GM18867 (cell line): ENCODE data around the gene SNTG2.

Experiments used
- ATAC-seq: cut with Tn5 transposase; IDR thresholded peaks from one replicate; pipeline ENCODE4 v1.9.1; 2021; ENCODE audit warnings: mild to moderate bottlenecking, moderate library complexity; ENCODE audit not compliant: unreplicated experiment

The SNTG2 gene

DNA sequence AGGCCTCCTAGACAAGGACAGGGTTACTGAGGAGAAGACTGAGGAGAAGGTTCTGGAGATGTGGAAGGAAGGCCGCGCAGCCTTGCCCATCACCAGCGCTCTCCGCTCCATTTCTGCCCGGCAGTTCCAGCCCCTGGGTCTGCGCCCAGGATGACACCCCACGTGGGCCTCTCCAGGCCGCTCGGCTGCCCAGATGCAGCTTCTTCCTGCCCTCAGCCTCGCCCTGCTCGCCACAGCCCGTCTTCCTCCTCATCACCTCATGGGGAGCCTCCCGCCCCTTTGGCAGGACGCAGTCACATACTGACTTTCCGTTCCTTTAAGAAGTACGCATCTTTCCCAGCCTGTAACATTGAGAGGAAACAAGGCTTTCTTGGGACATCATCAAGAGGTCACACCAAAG is 37.1 kb downstream of the SNTG2 start:
- no peak for ATAC-seq

DNA sequence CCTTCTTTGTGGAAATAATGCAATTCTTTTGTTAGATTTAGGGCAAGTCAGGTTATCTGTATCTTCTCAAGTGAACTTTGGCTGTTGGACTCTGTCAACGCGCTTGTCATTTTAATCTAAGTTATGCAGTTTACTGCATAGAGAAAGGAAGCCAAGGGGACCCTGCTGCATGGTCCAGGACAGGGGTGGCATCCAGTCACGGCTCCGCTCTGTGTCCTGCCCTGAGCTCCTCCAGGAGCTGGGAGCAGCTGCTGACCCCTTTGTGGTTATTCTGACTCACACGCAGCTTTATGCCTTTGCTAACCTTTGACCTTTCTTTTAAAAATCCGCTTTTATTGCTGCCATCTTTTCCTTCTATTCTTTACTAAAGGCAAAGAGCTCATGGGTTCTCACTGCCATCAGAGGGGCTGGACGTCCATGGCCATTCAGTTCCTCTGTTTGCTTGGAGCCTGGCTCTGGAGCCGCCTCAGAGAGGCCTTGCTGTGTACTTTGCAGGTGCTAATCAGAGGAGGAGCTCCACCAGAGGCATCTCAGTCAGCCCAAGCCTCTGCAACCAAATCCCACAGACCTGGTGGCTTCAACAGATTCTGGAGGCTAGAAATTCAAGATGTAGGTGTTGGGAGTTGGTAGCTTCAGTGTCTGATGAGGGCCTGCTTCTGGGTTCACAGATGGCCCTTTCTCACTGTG is 39.3 kb downstream of the SNTG2 start:
- no peak for ATAC-seq

DNA sequence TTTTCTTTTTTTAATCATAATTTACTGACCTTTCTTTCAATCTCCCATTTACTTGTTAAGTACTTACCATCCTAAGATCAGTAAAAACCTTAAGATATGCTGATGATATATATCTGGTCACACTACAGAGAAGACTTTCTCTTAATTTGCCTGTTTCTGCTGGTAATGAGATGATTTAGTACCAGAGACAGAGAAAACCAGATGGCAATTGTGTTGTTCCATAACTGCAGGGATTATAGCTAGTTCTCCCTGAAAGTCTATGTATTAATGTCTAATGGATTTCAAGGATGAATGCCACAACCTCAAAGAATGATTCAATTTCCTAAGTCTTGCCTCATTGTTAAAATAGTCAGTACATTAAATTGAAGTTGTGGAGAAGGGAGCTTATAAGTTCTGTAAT is 40.3 kb downstream of the SNTG2 start:
- no peak for ATAC-seq

DNA sequence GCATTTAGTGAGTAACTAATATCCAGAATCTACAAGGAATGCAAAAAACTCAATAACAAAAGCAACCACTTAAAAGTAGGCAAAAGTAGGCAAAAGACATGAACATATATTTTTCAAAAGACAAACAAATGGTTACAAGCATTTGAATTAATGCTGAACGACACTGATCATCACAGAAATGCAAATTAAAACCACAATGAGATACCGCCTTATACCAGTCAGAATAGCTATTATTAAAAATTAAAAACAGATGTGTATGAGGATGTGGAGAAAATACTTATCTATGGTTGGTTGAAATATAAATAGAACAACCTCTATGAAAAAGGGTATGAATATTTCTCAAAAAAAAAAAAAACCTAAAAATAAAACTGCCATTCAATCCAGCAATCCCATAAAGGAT is 51.7 kb downstream of the SNTG2 start:
- ATAC-seq, result no peak

DNA sequence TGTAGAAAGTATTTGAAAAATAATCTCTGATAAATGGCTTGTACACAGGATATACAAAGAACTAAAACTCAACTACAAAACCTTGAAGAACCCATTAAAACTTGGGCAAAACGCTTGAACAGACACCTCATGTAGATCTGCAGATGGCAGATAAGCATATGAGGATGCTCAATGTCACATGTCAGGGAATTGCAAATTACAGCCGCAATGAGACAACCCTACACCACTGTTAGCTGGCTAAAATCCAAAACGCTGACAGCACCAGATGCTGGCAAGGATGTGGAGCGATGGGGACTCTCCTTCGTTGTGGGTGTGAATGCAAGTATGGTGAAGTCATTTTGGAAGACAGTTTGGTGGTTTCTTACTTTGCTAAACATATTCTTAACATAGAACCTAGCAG is 53.7 kb downstream of the SNTG2 start:
- ATAC-seq, result no peak

DNA sequence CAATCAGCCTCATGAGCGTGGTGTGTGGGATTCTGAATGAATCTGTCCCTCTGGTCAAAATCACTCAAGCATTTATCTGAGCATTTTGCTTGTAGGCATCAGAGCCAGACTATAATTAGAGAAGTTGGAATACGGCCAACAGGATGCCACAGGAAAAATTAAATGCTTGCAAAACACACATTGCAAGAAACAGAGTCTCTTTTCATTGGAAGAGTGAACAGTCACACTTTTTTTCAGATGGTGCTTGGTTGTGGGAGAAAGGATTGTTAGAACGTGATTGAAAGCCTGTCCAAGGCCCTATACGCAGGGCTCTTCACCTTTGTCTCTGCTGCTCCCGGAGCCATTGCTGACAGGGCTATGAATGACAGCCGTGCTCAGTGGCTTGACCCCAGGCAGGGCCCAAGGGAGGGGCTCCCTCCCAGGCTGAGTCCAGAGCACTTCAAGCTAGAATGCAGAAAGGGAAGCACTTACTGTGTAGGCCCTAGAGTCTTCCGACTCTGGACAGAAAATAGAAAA is 59.8 kb downstream of the SNTG2 start:
- ATAC-seq, result no peak

DNA sequence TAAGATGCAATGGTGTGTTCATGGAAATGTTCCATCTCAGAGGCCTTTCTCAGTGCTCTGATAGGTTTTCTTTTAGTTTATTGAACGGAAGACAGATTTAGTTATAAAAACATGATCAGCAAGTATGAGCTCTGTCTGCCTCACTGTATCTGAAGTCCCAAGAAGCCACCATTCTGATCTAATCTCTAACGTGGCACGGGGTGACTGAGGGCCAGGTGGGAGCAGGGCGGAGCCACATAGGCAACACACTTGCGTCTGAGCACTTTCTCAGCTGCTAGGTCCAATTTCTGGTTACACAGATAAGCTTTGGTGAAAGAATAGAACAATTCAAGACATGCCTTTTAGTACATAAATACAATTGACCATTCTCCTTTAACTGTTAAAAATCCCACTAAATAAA is 60.4 kb downstream of the SNTG2 start:
- ATAC-seq, result no peak

DNA sequence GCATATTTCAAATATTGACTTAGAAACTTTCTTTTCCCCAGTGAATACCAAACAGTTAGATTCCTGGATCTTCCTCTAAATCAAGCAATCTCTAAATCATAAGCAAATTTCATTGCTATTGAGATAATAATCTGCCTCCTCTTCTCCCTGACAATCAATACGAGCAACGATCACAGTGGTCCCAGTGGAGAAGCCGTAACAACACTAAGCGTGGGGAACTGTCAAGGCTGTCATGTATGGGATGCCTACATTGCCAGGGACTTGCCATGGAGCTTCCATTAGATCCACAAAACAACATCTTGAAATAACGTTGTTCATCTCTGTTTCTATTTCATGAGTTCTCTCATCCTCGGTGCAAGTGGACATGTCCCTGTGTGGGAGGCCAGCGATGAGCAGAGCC is 61.3 kb downstream of the SNTG2 start:
- ATAC-seq, result no peak

DNA sequence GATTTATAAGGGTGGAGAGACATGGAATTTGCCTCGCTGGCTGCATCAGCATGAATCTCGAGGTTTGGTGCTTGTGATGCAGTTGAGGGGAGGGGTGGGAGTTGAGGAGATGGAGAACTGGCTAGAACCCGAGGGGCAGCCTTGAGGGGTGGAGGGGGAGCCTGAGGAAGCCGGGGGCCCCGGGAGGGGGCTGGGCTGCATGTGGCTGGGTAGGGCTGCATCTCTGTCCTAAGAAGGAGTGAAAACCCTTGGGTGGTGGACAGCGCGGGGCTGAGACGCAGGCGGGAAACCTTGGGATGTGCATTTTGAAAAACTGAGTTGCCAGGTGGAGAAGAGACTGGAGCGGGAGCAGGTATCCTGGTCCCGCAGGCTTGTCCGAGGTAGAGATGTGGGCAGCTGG is 64.2 kb downstream of the SNTG2 start:
- no peak for ATAC-seq

DNA sequence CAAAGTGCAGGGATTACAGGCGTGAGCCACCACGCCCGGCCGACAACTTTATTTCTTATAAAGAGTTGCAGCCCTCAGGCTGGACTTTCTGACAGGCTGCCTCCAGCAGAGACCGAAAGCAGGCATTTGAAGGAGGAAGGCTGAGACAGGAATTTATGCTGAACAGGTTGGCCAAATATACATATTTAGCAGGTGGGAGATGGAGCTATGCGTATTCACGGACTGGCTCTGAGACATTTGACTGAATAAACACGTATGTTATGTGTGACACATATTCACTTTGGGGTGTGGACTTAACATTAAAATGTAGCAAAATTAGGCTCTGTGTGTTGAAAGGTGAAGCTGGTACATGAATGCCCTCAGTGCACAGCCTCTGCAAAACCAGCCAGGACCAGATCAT is 65.9 kb downstream of the SNTG2 start:
- no peak for ATAC-seq

DNA sequence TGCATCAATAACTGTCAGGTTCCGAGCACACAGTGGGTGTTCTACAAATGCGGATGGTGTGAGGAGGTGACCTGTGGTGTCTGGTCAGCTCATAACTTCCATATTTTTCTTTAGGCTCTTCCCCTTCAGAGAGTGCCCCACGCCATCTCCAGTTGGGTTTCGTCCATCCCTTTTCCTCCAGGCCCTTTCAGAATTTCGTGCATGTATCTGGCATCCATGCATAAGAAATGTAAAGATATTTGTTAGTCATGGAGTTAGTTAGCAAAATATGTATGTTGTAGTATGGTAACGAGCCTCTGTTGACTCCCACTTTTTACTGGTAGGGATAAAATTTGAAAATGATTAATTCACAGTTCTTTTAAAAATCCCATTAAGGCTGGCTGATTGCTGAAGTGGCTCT is 67.2 kb downstream of the SNTG2 start:
- no peak for ATAC-seq

DNA sequence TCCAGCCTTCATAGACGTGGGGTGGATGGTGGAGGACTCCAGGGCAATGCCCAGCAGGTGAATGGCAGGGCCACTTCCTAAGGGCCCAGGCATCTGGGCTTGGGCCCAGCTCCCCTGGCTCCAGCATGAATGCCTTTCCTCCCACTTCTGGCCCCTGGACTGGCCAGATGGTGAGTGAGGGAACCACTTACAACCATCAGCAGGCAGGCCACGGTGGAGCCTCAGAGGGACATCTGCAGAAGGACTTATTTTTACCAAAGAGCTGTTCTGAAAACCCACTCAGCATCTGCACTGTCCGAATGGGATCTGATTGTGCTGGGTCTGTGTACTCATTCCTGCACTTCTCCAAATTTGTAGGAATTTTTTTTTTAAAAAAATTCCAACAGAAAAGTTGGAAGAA is 69.6 kb downstream of the SNTG2 start:
- no peak for ATAC-seq

DNA sequence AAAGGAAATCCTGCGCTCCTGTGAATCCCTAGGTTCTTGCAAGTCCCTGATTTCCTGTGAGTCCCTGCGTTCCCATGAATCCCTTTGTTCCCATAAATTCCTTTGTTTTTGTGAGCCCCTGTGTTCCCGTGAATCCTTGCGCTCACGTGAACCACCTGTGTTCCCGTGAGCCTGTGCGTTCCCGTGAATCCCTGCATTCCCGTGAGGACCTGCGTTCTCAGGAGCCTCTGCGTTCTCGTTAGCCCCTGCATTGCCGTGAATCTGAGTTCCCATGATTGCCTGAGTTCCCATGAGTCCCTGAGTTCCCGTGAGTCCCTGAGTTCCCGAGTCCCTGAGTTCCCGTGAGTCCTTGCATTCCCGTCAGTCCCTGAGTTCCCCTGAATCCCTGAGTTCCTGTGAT is 71.5 kb downstream of the SNTG2 start:
- no peak for ATAC-seq

DNA sequence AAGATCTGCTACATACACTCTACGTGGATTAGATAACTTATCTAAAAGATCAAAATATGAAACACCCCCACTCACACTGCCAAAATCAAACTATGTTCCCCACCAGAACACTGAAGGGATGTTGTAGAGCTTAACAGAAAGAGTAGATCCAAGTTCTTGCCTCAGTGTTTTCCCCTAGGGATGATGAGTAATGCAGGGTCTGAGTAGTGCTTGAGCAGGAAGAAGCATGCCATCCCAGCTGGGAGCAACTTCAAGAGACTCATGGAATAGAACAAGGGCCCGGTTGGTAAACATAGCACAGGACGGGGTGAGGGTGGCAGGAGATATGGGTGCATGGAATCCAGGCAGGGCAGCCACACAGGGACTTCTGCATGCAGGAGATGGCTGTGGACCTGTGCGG is 74.3 kb downstream of the SNTG2 start:
- no peak for ATAC-seq

DNA sequence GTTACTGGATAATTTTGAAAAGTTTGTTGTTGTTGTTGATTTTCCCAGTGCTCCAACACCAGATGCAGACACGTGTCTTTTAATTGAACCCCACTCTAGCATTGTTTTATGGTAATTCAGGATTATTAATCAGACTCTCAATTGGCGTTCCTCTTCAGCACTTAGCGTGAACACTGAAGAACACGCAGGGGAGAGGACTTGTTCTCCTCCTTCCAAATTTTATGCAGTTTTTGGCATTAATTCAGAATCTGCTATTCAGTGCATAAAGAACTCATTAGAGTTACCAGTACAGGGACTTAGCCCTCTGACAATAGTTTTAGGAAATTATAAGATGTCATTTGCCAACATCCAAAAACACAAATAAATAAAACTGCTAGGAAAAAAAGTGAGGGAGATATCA is 75.5 kb downstream of the SNTG2 start:
- ATAC-seq, result no peak

DNA sequence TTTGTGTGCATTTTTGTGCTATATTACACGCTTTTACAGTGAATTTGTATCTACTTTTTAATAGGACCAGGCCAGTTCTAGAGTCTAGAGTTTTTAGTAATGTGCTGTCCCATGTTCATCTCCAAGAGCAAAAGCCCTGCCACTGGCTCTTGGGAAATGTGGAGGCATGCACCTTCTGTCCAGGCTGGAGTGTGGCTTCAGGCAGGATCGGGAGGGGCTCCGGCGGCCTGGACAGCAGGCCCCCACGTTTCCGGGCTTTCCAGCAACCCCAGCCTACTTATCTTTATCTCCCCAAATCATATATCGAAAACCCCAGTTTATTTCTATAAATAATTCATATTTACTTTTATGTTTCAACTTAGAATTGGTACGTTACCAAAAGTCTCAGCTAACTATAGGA is 78.2 kb downstream of the SNTG2 start:
- ATAC-seq, result no peak

DNA sequence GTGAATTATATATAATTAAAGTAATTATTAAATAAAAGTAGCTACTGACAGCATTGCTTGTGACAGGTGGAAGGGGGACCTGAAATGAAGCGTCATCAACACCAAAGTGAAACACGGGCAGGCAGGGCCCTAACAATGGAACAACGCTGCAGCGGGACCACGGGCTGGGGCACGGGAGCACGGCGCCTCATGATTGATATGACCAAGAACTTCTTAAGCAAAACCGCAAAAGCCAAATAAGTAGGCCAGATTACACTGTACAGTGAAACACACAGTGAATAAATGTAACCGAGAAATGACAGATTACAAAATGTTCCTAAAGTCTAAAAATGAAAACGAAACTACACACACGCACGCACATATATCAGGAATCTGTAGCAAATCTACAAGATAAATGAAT is 81.4 kb downstream of the SNTG2 start:
- ATAC-seq, result no peak

DNA sequence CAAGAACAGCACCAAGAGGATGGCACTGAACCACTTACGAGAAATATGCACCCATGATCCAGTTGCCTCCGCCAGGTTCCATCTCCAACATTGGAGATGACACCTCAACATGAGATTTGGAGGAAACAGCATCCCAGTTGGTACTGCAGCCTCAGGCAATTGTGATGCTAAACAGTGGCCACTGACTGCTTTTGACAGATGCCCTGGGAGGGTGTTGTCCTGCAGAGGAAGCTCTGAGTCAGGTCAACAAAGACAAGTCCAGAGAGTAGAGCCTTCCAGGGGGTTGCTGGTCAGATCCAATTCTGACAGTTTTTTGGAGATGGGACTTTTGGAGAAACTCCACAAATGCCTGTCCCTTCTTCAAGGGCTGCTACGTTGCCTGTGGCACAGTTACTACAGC is 82.4 kb downstream of the SNTG2 start:
- no peak for ATAC-seq

DNA sequence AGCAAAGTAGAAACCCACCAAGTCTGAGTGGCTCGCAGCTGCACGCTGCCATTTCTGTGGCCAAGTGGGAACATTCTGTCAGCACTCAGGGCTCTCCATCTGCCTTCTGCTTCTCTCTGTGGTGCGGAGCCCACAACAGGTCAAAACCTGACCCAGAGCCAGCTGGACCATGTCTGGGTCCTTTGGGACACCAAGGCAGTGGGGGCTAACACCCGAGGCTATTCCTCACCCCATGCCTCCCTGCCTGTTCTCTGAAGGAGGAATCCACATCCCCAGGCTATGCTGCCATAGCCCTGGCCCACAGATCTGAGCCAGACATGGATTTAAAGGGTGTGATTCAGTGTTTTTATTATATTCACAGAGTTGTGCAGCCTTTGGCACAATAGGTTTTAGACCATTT is 86.4 kb downstream of the SNTG2 start:
- no peak for ATAC-seq

DNA sequence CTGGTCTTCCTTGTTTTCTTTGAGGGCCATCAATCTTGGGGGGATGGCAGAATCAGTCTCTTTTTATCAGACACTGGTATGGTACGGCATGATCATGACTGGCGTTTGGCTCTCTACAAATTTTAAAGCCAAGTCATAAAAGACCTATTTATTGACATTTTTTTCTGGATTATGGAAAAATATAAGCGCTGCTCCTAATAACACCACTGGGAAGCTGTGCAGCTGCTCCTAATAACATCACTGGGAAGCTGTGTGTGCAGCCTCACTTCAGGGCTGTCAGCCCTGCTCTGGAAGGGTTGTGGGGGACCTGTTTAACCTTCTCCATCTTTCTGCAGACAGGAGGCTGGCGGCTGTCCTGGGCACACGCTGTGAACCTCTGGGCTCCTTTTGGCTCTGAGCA is 88.9 kb downstream of the SNTG2 start:
- ATAC-seq, result no peak

DNA sequence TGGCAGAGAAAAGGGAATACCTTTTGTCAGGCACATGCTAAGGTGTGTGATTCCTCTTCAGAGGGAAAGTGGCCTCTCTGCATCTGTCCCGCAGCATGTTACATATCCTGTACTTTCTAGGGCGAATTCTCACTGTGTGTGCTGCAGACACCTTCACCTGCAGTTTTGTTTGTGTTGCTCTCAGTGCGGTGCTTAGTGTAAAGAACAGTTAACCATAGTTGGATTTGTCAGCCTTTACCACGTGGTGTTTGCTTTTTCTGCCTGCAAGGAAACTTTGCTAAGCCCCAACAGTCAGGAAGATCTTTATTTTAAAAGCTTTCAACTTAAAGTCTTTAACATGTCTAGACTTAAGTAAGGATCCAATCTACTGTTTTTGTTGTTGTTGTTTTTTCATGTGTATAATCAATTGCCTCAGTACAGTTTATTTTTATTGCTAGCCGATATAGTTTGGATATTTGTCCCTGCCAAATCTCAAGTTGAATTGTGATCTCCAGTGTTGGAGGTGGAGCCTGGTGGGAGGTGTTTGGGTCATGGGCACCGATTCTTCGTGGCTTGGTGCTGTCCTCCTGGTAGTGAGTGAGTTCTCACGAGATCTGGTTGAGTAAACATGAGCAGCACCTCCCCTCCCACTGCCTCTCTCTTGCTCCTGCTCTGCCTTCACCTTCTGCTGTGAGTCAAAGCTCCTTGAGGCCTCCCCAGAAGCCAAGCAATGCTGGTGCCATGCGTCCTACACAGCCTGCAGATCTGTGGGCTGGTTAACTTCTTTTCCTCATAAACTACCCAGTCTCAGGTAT is 90.6 kb downstream of the SNTG2 start:
- ATAC-seq, result no peak

DNA sequence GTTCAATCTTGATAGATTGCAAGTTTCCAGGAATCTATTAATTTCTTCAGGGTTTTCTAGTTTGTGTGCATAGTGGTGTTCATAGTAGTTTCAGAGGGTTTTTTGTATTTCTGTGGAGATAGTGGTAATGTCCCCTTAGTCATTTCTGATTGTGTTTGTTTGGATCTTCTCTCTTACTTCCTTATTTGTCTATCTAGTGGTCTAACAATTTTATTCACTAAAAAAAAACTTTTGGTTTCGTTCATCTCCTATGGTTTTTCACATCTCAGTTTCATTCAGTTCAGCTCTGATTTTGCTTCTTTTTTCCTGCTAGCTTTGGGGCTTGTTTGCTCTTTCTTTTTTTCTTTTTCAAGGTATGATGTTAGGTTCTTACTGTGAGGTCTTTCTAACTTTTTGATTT is 94.5 kb downstream of the SNTG2 start:
- ATAC-seq, result peak; percentile 82

DNA sequence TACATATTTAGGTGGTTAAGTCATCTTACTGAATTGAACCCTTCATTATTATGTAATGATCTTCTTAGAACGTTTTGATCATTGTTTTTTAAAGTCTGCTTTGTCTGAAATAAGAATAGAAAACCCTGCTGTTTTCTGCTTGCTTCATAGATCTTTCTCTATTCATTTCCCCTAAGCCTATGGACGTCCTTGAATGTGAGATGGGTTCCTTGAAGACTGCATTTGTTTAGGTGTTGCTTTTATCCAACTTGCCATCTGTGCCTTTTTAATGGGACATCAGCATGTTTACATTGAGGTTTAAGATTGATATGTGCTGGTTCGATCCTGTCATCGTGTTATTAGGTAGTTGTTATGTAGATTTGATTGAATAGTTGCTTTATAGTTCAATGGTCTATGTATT is 95.4 kb downstream of the SNTG2 start:
- no peak for ATAC-seq
